ENCODE data around the gene DES. TPM values are rescaled to one million over a fixed set of nuclear protein-coding genes. Genes with fewer than 3 reads are reported as not detected.

Gene DES
- total RNA-seq, 1 experiment from 2014 or later = not detected

- Mint-ChIP-seq H3K27ac (ENCODE audit: unreplicated experiment) (no peak overlapping the region), H3K9me3 (ENCODE audit: unreplicated experiment) (no peaks in the 10 kb centered on the region), H3K36me3 (ENCODE audit: insufficient read depth, unreplicated experiment) (no peaks in the 10 kb centered on the region), H3K4me3 (ENCODE audit: unreplicated experiment) (no peak overlapping the region), H3K27me3 (ENCODE audit: insufficient read depth, unreplicated experiment) (no peaks in the 10 kb centered on the region), H3K4me1 (ENCODE audit: low read depth, unreplicated experiment) (peaks cover 8% of the 10 kb centered on the region)
- H3K9me3 ChIP-seq = no peaks in the 10 kb centered on the region
- ChIA-PET POLR2A (no interaction called here), CTCF (no interaction called here)
- H3K36me3 ChIP-seq (ENCODE audit: control insufficient read depth, insufficient read depth, low read length) = no peaks in the 10 kb centered on the region
- intact Hi-C loops (cut with micrococcal nuclease; ENCODE audit: unreplicated experiment) = no loop called here
- BruUV-seq (replicated peaks) = no TSS peak
- H3K27me3 ChIP-seq (replicated peaks; ENCODE audit: control insufficient read depth, insufficient read depth, low read length) = no peaks in the 10 kb centered on the region
- peaks cover 25% of the 10 kb centered on the region for H3K4me1 ChIP-seq
- no peak overlapping the region for H3K4me3 ChIP-seq (ENCODE audit: low read depth, low read length)
- no peak for TF ChIP-seq CTCF (IDR thresholded peaks at IDR 0.05; ENCODE audit: insufficient read depth in 1 of 2, low read depth in 1 of 2, low read length in 1 of 2, severe bottlenecking in 1 of 2, unreplicated experiment in 1 of 2)
- DNase-seq = no peak
Measured at GRCh38 chr2:219395609-219396008, 22.6 kb upstream of the DES start.

DNA sequence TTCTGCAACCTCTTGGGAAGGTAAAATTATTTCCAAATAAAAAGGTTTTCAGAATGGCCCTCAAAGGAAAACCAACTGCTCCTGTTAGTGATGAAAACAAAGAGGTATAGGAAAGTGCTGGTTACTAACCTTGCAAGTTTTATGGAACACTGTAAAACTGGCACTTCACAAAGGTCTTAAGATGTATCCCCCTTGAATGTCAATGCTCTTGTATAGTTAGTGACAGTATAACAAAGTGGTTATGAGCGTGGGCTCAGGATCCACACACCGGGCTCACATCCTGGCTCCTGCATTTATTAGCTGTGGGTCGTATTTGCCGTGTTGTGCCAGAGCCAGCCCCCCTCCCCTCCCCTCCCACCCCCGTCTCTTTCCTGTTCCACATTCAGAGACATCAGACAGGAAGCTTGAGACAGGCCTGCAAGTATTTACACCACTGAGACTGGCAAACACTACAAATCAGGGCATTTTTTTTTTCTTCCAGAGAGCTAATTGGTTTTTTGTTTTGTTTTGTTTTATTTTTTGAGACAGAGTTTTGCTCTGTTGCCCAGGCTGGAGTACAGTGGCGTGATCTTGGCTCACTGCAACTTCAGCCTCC, 21.2 kb upstream of the DES start:
- ChIA-PET POLR2A (interaction anchor here (0.6 kb wide), 1 partner anchor 9 kb away, joined by 5 read pairs; no protein-coding TSS in a partner anchor), CTCF (interaction anchor here (2.7 kb wide), 1 partner anchor 9 kb away, joined by 29 read pairs; the partner anchor contains the start of gene DNPEP)
- intact Hi-C loops (cut with micrococcal nuclease; ENCODE audit: unreplicated experiment) = no loop called here

GRCh38 chr2:219398721-219399363, 19.3 kb upstream of the DES start:
- H3K9me3 Mint-ChIP-seq (ENCODE audit: unreplicated experiment) = no peaks in the 10 kb centered on the region
- ChIA-PET POLR2A (interaction anchor here (0.6 to 1.2 kb wide), 3 partner anchors 10 to 111 kb away, joined by 3 to 9 read pairs (median 3); no protein-coding TSS in a partner anchor), CTCF (interaction anchor here (0.6 to 2.7 kb wide), 8 partner anchors 10 to 131 kb away, joined by 3 to 29 read pairs (median 5); partner anchors contain the start of genes DNPEP and GMPPA)
- BruUV-seq (replicated peaks) = no TSS peak
- no peak overlapping the region for H3K4me3 ChIP-seq (ENCODE audit: low read depth, low read length)
- H3K4me3 Mint-ChIP-seq (ENCODE audit: unreplicated experiment) = no peak overlapping the region
- no peaks in the 10 kb centered on the region for H3K9me3 ChIP-seq
- peak; percentile 58 to 59 for DNase-seq
- no peaks in the 10 kb centered on the region for H3K36me3 Mint-ChIP-seq (ENCODE audit: insufficient read depth, unreplicated experiment)
- no peaks in the 10 kb centered on the region for H3K27me3 Mint-ChIP-seq (ENCODE audit: insufficient read depth, unreplicated experiment)
- H3K4me1 ChIP-seq = peaks cover 28% of the 10 kb centered on the region
- H3K27me3 ChIP-seq (replicated peaks; ENCODE audit: control insufficient read depth, insufficient read depth, low read length) = no peaks in the 10 kb centered on the region
- peaks cover 22% of the 10 kb centered on the region for H3K4me1 Mint-ChIP-seq (ENCODE audit: low read depth, unreplicated experiment)
- no peaks in the 10 kb centered on the region for H3K36me3 ChIP-seq (ENCODE audit: control insufficient read depth, insufficient read depth, low read length)
- H3K27ac Mint-ChIP-seq (ENCODE audit: unreplicated experiment) = no peak overlapping the region
- peak in 1 of 2 experiments; percentile 14 for TF ChIP-seq CTCF (IDR thresholded peaks at IDR 0.05; ENCODE audit: insufficient read depth in 1 of 2, low read depth in 1 of 2, low read length in 1 of 2, severe bottlenecking in 1 of 2, unreplicated experiment in 1 of 2)
- intact Hi-C loops (cut with micrococcal nuclease; ENCODE audit: unreplicated experiment) = loop anchor here (1.0 kb wide), 1 partner anchor 11 kb away; no protein-coding TSS in a partner anchor

More for the DNA sequence above, 21.2 kb upstream of the DES start:
- Histone ChIP-seq H3K36me3 (ENCODE audit: control insufficient read depth, insufficient read depth, low read length) (no peaks in the 10 kb centered on the region), H3K4me1 (peaks cover 28% of the 10 kb centered on the region), H3K27me3 (replicated peaks; ENCODE audit: control insufficient read depth, insufficient read depth, low read length) (no peaks in the 10 kb centered on the region), H3K4me3 (ENCODE audit: low read depth, low read length) (no peak overlapping the region), H3K9me3 (no peaks in the 10 kb centered on the region)
- Mint-ChIP-seq H3K27me3 (ENCODE audit: insufficient read depth, unreplicated experiment) (no peaks in the 10 kb centered on the region), H3K9me3 (ENCODE audit: unreplicated experiment) (no peaks in the 10 kb centered on the region), H3K4me3 (ENCODE audit: unreplicated experiment) (no peak overlapping the region), H3K27ac (ENCODE audit: unreplicated experiment) (no peak overlapping the region), H3K4me1 (ENCODE audit: low read depth, unreplicated experiment) (peaks cover 13% of the 10 kb centered on the region), H3K36me3 (ENCODE audit: insufficient read depth, unreplicated experiment) (no peaks in the 10 kb centered on the region)
- BruUV-seq (replicated peaks) = no TSS peak
- DNase-seq = no peak
- no peak for TF ChIP-seq CTCF (IDR thresholded peaks at IDR 0.05; ENCODE audit: insufficient read depth in 1 of 2, low read depth in 1 of 2, low read length in 1 of 2, severe bottlenecking in 1 of 2, unreplicated experiment in 1 of 2)
